K562 (cell line): ENCODE results near the gene TRNAU1AP. TPM values are rescaled to one million over a fixed set of nuclear protein-coding genes. Genes with fewer than 3 reads are reported as not detected.

Source experiments
- BDP1 ChIP-seq: IDR thresholded peaks from 3 replicates; pipeline ENCODE4 v1.6.1; 2011; ENCODE audit not compliant: insufficient read length, insufficient read depth
- BRD4 ChIP-seq: fragments of 200-600 bp; sonication (generic); IDR thresholded peaks from 2 replicates; pipeline ENCODE4 v1.6.1; 2017; ENCODE audit warnings: inconsistent platforms
- GTF2E2 ChIP-seq: fragments of 200-800 bp; sonication (Bioruptor generic); IDR thresholded peaks from 2 replicates; pipeline ENCODE4 v1.6.1; 2016; ENCODE audit warnings: missing genetic modification characterization, missing compliant biosample characterization
- HLTF ChIP-seq: fragments of 450-650 bp; IDR thresholded peaks from 2 replicates; pipeline ENCODE4 v1.6.1; 2016
- HNRNPUL1 ChIP-seq: fragments of 200-400 bp; formaldehyde crosslinking; IDR thresholded peaks from 2 replicates; pipeline ENCODE4 v1.6.1; 2017; ENCODE audit warnings: low read length
- MBD2 ChIP-seq: sonication (generic); IDR thresholded peaks from 2 replicates; pipeline ENCODE4 v1.6.1; 2016; ENCODE audit warnings: low read depth, borderline replicate concordance
- MTA1 ChIP-seq: fragments of 450-650 bp; IDR thresholded peaks from 2 replicates; pipeline ENCODE4 v1.6.1; 2017; ENCODE audit warnings: borderline replicate concordance
- PHF20 ChIP-seq: fragments of 450-650 bp; IDR thresholded peaks from 2 replicates; pipeline ENCODE4 v1.6.1; 2018; ENCODE audit not compliant: partially characterized antibody
- PHF21A ChIP-seq: fragments of 450-650 bp; IDR thresholded peaks from 2 replicates; pipeline ENCODE4 v1.6.1; 2017; ENCODE audit warnings: low read depth, borderline replicate concordance
- POLR3A ChIP-seq: IDR thresholded peaks from 2 replicates; pipeline ENCODE4 v1.6.1; 2011; ENCODE audit warnings: borderline replicate concordance, mild to moderate bottlenecking, moderate library complexity; ENCODE audit not compliant: insufficient read length, insufficient read depth; ENCODE audit errors: extremely low read depth
- SMC3 ChIP-seq: conservative IDR thresholded peaks from 2 replicates; pipeline ENCODE4 v1.6.1; 2011; ENCODE audit warnings: low read depth, low read length, improper control_type of control experiment; ENCODE audit not compliant: insufficient read depth
- SREBF1 ChIP-seq: fragments of 150-350 bp; IDR thresholded peaks from 2 replicates; pipeline ENCODE4 v1.6.1; 2014; ENCODE audit warnings: antibody characterized with exemption, low read depth, low read length, borderline replicate concordance
- TAF9B ChIP-seq: fragments of 450-650 bp; IDR thresholded peaks from 2 replicates; pipeline ENCODE4 v1.6.1; 2018; ENCODE audit warnings: mild to moderate bottlenecking; ENCODE audit not compliant: partially characterized antibody
- YY1 ChIP-seq, 3 experiments: IDR thresholded peaks; 2 replicates each; pipeline ENCODE4 v1.6.1; 2011; ENCODE audit warnings: low read length in 2 of 3, mild to moderate bottlenecking in 2 of 3, moderate library complexity in 2 of 3, borderline replicate concordance in 1 of 3, control low read depth in 1 of 3, low read depth in 1 of 3; ENCODE audit not compliant: insufficient read depth in 3 of 3, insufficient replicate concordance in 2 of 3, control insufficient read depth in 1 of 3, insufficient read length in 1 of 3; ENCODE audit errors: extremely low read depth in 1 of 3
- ZFP1 ChIP-seq: fragments of 450-650 bp; formaldehyde crosslinking; IDR thresholded peaks from 2 replicates; pipeline ENCODE4 v1.4.0; 2020; ENCODE audit warnings: mild to moderate bottlenecking, mixed read lengths
- polyA plus RNA-seq, 8 experiments: library from polyadenylated mRNA; depleted of rRNA in 4 of 8; stranded (reverse) in 5 of 8; unstranded in 3 of 8; fragments of >200 nt; fragmentation: Nextera tagmentation in 2 of 8; fragmentation: Illumina TruSeq in 1 of 8; extraction: Ambion mirVana in 2 of 8; extraction: Trizol in 1 of 8; gene quantifications; 2 replicates each; pipeline versions ENCODE4 v1.2.1 to v1.2.3, GENCODE V29; 2011 to 2014; ENCODE audit warnings: inconsistent platforms in 1 of 8, missing spikeins in 1 of 8
- total RNA-seq, 7 experiments: library from RNA; depleted of rRNA in 6 of 7; stranded (reverse); fragments of >200 nt in 6 of 7; fragmentation: Illumina TruSeq in 2 of 7; extraction: Trizol in 2 of 7; gene quantifications; 2 replicates each; pipeline versions ENCODE4 v1.2.1 to v1.2.3, GENCODE V29; 2011 to 2021; ENCODE audit warnings: low replicate concordance in 1 of 7
- TF ChIP-seq, protein P1 (sequence below): fragments of 250-450 bp; sonication (Bioruptor Pico); IDR thresholded peaks from 2 replicates; pipeline ENCODE4 v1.4.0; 2020; ENCODE audit warnings: mild to moderate bottlenecking, moderate library complexity
- TF ChIP-seq, protein P2 (sequence below): fragments of 450-650 bp; IDR thresholded peaks from 2 replicates; pipeline ENCODE4 v1.7.0; 2016; ENCODE audit warnings: borderline replicate concordance
- TF ChIP-seq, protein P3 (sequence below): sonication (generic); formaldehyde crosslinking; IDR thresholded peaks from 2 replicates; pipeline ENCODE4 v1.8.1; 2022; ENCODE audit warnings: missing genetic modification reagents
- TF ChIP-seq, protein P4 (sequence below): fragments of 250-450 bp; sonication (Bioruptor Pico); IDR thresholded peaks from 2 replicates; pipeline ENCODE4 v1.9.0; 2021; ENCODE audit warnings: mild to moderate bottlenecking, inconsistent platforms

TRNAU1AP gene
- total and polyA plus RNA-seq, 9 of the 15 experiments (the other 6 are each of a cell fraction or from before 2014, with no cell fraction given): 34.9 to 110 (median 46.3) TPM

DNA sequence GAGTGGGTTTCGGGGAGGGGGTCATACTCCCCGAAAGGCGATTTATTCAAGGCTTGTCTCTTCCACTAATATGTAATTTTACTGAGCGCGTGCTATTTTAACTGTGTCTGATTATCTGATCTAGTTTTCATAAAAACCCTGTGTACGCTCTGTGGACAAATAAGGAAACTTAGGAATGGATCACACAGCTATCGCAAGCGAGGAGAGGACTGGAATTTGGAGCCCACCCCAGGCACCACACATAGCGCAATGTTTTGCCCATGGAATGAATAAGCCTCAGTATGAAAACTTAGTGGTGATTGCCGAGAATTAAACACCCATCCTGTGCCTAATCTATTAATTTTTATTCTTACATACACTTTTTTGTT, 29.3 kb downstream of the TRNAU1AP start (continued):
- TF ChIP-seq, protein P1, sequence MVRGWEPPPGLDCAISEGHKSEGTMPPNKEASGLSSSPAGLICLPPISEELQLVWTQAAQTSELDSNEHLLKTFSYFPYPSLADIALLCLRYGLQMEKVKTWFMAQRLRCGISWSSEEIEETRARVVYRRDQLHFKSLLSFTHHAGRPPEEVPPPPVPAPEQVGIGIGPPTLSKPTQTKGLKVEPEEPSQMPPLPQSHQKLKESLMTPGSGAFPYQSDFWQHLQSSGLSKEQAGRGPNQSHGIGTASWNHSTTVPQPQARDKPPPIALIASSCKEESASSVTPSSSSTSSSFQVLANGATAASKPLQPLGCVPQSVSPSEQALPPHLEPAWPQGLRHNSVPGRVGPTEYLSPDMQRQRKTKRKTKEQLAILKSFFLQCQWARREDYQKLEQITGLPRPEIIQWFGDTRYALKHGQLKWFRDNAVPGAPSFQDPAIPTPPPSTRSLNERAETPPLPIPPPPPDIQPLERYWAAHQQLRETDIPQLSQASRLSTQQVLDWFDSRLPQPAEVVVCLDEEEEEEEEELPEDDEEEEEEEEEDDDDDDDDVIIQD: no peak
- peak; percentile 11; the same call in 1 of the 2 replicates for TF ChIP-seq MTA1
- TF ChIP-seq HNRNPUL1: no peak
- TF ChIP-seq PHF20: no peak
- no peak for TF ChIP-seq YY1 (IDR thresholded peaks at IDR 0.05; ENCODE audit: borderline replicate concordance in 1 of 3, control insufficient read depth in 1 of 3, extremely low read depth in 1 of 3, insufficient read depth in 3 of 3, insufficient read length in 1 of 3, insufficient replicate concordance in 2 of 3, low read depth in 1 of 3, low read length in 2 of 3)
- TF ChIP-seq SMC3: no peak
- TF ChIP-seq ZFP1 (CRISPR knock-in tag): no peak
- no peak for TF ChIP-seq POLR3A
- no peak for TF ChIP-seq BRD4
- TF ChIP-seq MBD2: no peak
- no peak for TF ChIP-seq HLTF
- TF ChIP-seq SREBF1: no peak
- no peak for TF ChIP-seq TAF9B
- no peak for TF ChIP-seq PHF21A
- TF ChIP-seq, protein P2, sequence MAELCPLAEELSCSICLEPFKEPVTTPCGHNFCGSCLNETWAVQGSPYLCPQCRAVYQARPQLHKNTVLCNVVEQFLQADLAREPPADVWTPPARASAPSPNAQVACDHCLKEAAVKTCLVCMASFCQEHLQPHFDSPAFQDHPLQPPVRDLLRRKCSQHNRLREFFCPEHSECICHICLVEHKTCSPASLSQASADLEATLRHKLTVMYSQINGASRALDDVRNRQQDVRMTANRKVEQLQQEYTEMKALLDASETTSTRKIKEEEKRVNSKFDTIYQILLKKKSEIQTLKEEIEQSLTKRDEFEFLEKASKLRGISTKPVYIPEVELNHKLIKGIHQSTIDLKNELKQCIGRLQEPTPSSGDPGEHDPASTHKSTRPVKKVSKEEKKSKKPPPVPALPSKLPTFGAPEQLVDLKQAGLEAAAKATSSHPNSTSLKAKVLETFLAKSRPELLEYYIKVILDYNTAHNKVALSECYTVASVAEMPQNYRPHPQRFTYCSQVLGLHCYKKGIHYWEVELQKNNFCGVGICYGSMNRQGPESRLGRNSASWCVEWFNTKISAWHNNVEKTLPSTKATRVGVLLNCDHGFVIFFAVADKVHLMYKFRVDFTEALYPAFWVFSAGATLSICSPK: no peak
- TF ChIP-seq, protein P3, sequence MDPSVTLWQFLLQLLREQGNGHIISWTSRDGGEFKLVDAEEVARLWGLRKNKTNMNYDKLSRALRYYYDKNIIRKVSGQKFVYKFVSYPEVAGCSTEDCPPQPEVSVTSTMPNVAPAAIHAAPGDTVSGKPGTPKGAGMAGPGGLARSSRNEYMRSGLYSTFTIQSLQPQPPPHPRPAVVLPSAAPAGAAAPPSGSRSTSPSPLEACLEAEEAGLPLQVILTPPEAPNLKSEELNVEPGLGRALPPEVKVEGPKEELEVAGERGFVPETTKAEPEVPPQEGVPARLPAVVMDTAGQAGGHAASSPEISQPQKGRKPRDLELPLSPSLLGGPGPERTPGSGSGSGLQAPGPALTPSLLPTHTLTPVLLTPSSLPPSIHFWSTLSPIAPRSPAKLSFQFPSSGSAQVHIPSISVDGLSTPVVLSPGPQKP (CRISPR knock-in tag): no peak
- TF ChIP-seq, protein P4, sequence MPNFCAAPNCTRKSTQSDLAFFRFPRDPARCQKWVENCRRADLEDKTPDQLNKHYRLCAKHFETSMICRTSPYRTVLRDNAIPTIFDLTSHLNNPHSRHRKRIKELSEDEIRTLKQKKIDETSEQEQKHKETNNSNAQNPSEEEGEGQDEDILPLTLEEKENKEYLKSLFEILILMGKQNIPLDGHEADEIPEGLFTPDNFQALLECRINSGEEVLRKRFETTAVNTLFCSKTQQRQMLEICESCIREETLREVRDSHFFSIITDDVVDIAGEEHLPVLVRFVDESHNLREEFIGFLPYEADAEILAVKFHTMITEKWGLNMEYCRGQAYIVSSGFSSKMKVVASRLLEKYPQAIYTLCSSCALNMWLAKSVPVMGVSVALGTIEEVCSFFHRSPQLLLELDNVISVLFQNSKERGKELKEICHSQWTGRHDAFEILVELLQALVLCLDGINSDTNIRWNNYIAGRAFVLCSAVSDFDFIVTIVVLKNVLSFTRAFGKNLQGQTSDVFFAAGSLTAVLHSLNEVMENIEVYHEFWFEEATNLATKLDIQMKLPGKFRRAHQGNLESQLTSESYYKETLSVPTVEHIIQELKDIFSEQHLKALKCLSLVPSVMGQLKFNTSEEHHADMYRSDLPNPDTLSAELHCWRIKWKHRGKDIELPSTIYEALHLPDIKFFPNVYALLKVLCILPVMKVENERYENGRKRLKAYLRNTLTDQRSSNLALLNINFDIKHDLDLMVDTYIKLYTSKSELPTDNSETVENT (CRISPR knock-in tag): no peak
- no peak for TF ChIP-seq BDP1
- TF ChIP-seq GTF2E2 (tag): no peak; the same call in 1 of the 2 replicates
